Measurements from ENCODE around the gene WBP11.
A peak's percentile ranks its signal among the peaks of the same experiment; 100 is the strongest.

WBP11 gene
- 113 to 138 (median 122) reads per million in 4 experiments for total RNA-seq

- DNase-seq: peak; percentile 83
Observed at GRCh38 chr12:14803011-14803829, at the start of gene WBP11, which contains the start of gene C12orf60. Gene WBP11, minus strand, starts transcription at chr12:14803478. Its CDS starts 2,095 bp downstream, at chr12:14801383. Gene C12orf60, plus strand, starts transcription at chr12:14803670. Its CDS starts 19,266 bp downstream, at chr12:14822936.

GRCh38 chr12:14852880-14853279 lies 49.6 kb upstream of the WBP11 start:
- DNase-seq: no peak

- DNase-seq: no peak
Observed at GRCh38 chr12:14850929-14851663, 47.8 kb upstream of the WBP11 start.

- no peak for DNase-seq
Observed at GRCh38 chr12:14849661-14850060, 46.4 kb upstream of the WBP11 start.

- no peak for DNase-seq
Observed at GRCh38 chr12:14846876-14847580, 43.8 kb upstream of the WBP11 start.

- DNase-seq: no peak
Observed at GRCh38 chr12:14846042-14846587, 42.8 kb upstream of the WBP11 start.

GRCh38 chr12:14845350-14845750 lies 42.1 kb upstream of the WBP11 start:
- DNase-seq: peak; percentile 18

GRCh38 chr12:14844401-14844800 lies 41.1 kb upstream of the WBP11 start:
- DNase-seq: no peak

- DNase-seq: no peak
Observed at GRCh38 chr12:14843425-14843887, 40.2 kb upstream of the WBP11 start, which contains the start of gene ART4. Gene ART4, minus strand, starts transcription at chr12:14843526. Its CDS starts 413 bp downstream, at chr12:14843113.

GRCh38 chr12:14842315-14842714 lies 39.0 kb upstream of the WBP11 start:
- no peak for DNase-seq

GRCh38 chr12:14841761-14842160 lies 38.5 kb upstream of the WBP11 start:
- DNase-seq: no peak

GRCh38 chr12:14840616-14841015 lies 37.3 kb upstream of the WBP11 start:
- no peak for DNase-seq

- DNase-seq: no peak
Observed at GRCh38 chr12:14839262-14839661, 36.0 kb upstream of the WBP11 start.

- no peak for DNase-seq
Observed at GRCh38 chr12:14836336-14837210, 33.3 kb upstream of the WBP11 start.

- no peak for DNase-seq
Observed at GRCh38 chr12:14834509-14834908, 31.2 kb upstream of the WBP11 start.

GRCh38 chr12:14833952-14834351 lies 30.7 kb upstream of the WBP11 start:
- no peak for DNase-seq

- no peak for DNase-seq
Observed at GRCh38 chr12:14833336-14833735, 30.1 kb upstream of the WBP11 start.

GRCh38 chr12:14828892-14829291 lies 25.6 kb upstream of the WBP11 start:
- DNase-seq: no peak

- DNase-seq: no peak
Observed at GRCh38 chr12:14827043-14827442, 23.8 kb upstream of the WBP11 start.

GRCh38 chr12:14826491-14826890 lies 23.2 kb upstream of the WBP11 start:
- no peak for DNase-seq

- DNase-seq: no peak
Observed at GRCh38 chr12:14825256-14825655, 22.0 kb upstream of the WBP11 start.
